GM21447 (cell line): ENCODE data around the gene SYTL1.

Experiments
- ATAC-seq: cut with Tn5 transposase; IDR thresholded peaks from one replicate; pipeline ENCODE4 v1.9.1; 2021; ENCODE audit not compliant: unreplicated experiment

Gene SYTL1, protein sequence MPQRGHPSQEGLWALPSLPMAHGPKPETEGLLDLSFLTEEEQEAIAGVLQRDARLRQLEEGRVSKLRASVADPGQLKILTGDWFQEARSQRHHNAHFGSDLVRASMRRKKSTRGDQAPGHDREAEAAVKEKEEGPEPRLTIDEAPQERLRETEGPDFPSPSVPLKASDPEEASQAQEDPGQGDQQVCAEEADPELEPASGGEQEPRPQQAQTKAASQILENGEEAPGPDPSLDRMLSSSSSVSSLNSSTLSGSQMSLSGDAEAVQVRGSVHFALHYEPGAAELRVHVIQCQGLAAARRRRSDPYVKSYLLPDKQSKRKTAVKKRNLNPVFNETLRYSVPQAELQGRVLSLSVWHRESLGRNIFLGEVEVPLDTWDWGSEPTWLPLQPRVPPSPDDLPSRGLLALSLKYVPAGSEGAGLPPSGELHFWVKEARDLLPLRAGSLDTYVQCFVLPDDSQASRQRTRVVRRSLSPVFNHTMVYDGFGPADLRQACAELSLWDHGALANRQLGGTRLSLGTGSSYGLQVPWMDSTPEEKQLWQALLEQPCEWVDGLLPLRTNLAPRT

DNA sequence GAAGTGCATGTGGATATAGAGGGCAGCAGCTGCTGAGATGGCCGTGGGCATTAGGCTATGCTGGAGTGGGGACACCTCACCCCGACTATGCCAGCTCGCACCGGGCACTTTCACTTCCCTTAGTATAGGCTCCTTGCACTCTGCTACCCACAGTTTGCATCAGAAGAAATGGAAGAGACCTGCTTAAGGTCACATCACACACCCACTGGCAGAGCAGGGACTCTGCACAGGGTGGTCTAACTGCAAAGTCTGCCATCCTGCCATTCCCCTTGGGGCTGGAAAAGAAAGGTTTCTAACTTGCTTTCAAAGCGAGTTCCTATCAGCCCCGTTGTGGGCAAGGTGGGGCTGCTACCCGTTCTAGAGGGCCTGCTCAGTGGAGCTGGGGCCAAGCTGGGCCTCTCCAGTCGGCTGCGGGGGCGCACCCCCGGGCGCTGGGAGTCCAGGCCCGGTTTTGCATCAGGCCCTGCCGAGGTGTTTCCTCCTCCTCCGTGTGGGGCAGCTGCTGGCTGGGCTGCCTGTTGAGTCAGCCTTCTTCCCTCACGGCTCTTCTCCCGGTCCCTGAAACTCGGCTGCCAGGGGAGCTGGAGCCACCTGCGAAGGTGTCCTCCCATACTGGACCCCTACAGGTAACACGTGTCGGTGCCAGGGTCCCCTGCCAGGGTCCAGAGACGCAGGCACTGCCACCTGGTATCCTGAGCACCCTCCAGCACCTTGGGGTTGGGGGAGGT, at the start of gene SYTL1:
TSS of gene SYTL1 (plus strand) at position 498 of the 728 bp plus-strand sequence. CDS start 3,313 bp downstream, outside the sequence.
- peak; percentile 40 for ATAC-seq

DNA sequence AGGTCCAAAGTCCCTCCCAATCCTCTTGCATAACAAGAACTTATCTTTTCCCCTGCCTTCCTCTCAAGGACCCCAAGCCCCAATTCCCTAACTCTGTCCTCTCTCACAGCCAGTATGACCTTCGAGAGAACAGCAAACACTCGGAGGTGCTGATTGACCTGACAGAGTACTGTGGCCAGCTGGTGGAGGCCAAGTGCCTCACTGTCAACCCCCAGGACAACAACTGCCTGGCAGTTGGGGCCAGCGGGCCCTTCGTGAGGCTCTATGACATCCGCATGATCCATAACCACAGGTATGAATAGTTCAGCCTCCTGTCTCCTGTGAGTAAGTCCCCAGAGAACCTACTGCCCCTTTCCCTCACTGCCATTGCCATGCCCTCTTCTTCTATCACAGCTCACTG, 49.7 kb upstream of the SYTL1 start:
- no peak for ATAC-seq

DNA sequence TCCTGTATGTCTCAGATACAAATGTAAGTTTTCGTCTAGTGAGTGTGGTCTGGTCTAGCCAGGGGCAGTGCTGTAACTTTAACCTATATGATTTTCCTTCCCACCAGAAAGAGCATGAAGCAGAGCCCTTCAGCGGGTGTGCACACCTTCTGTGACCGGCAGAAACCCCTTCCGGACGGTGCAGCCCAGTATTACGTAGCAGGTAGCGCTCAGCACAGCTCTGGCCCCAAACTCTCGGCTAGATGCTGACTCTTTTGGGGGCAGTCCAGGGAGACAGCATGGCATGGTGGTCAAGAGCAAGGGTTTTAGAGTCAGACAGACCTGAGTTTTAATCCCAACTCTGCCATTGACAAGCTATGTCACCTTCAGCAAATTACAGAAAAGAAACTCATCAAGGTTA, 47.9 kb upstream of the SYTL1 start:
- no peak for ATAC-seq

DNA sequence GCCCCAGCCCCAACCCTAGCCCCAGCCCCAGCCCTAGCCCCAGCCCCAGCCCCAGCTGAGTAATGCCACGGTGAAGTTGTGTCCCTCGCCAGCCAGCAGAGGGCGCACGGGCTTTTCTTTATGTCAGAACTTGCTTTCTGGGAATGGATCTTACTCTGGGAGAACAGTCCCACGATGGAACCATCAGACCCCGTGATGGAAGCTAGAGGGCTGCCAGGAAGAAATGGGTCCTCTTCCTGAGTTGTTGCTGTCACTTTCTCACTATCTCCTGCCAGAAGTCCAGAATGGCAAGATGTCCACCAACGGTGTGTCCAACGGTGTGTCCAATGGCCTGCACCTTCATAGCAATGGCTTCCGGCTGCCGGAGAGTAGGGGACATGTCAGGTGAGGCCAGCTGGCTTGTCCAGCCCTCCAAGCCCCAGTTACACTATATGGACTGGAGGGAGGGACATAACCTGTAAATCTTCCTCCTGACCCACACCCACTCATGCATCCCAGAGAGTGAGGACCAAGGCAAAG, 45.0 kb upstream of the SYTL1 start:
- no peak for ATAC-seq

DNA sequence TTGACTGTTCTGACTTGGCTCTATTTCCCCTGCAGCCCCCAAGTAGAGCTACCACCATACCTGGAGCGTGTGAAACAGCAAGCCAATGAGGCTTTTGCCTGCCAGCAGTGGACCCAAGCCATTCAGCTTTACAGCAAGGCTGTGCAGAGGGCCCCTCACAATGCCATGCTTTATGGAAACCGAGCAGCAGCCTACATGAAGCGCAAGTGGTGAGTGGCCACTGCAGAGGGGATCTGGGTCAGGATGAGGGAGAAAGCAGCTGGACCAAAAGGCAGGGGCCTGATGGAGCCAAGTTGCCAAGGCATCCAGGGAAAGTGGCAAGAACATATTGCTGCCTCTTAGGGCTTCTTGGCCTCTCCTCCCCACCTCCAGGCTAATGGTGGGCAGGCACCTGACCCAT, 43.9 kb upstream of the SYTL1 start:
- no peak for ATAC-seq

DNA sequence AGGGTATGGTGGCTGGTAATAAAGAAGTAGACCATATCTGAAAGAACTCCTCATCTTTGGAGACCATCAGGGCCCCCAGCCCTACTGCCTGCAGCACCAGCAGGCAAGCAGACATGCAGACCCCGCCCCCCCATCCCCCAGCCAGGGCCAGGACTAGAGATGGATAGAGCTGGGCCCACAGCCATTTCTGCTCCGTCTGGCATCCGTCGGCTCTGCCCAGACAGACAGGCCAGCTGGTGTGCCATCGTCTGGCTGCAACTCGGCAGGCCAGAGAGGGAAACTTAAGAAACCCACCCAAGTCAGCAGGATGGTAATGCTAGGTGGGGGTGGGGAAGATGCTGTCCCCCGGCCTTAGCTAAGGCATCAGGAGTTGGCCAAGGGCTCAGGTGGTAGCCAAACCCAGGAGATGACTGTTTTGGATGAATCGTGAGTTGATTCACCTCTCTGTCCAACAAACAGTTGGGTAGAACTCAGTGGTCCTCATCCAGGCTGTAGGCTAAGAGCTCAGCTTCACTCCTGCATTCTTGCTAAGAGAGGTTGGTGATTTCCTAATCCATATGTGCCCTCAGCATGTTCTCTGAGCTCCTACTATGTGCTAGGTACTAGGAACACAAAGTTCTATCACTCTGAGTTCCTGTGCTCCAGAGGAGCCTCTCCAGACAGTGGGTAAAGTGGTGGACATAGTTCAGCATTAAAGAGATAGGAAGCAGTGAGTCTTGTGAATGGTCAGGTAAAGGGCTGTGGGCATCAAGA, 43.0 kb upstream of the SYTL1 start:
- no peak for ATAC-seq

DNA sequence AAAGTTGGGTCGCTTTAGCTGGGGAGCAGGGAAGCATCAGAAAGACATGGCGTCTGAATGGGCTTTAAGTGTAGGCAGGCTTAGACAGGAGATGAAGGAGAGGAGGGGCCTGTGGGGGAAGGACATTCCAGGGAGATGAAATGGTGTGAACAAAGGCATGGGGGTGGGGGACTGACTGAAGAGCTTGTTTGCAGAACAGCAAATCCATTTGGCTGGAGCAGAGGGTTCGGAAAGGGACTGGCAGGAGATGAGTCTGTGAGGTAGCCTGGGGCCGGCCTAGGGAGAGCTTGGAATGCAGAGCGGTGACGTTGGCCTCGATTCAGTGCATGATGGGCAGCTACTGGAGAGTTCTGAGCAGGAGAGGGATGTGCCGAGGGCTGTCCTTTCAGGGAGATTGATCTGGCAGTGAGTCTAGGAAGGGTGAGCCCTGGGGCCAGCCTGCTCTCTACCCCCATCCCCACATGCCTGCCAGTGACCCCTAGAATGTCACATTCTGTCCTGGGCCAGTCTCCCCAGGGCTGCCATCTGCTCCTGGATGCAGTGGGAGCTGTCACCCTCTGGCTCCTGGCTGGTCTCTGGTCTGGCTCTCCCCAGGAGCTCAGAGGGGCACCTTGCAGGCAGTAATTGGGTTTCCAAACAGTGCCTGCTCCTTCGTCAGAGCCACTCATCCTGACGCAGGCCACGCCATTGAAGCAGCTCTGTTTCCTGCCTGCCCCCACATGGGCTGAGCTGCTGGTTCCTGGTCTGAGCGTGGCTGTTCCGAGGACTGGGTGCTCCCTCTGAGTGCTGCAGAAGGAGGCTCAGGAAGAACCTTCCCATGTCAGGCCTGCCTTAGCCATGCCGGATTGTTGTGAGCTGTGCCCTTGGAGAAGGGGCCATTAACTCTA, 42.2 kb upstream of the SYTL1 start:
- no peak for ATAC-seq

DNA sequence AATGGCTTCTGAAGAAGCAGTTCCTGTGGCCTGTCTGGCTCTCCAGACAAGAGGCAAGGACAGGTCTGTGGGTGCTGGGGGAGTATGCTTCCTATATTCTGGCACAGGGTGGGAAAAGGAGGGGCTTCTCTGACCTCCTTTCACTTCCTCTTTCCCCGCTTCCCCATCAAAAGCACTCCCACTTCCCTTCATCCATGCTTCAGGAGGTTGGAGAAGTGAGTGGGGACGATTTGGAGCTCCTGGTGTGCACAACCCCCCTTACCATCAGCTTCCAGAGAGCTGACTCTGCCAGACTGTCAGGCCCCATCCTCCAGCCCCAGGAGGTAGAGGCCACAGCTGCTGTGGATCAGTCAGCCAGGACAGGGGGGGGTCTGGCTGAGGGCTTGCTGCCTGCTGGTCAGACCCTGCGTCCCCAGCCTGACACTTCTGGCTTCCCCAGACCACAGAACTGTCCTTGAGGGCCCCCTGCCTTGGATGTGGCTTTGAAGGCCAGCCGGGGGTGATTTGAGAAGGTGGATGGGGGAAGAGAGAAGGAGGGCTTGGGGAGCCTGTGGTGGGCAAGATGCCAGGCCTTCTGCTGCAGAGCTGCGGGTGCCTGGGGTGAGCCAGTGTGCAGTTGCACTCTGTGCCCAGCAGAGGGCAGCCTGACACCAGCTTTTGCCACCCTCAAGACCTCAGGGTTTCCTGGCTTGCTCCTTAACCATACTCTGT, 41.3 kb upstream of the SYTL1 start:
- peak; percentile 65 for ATAC-seq

DNA sequence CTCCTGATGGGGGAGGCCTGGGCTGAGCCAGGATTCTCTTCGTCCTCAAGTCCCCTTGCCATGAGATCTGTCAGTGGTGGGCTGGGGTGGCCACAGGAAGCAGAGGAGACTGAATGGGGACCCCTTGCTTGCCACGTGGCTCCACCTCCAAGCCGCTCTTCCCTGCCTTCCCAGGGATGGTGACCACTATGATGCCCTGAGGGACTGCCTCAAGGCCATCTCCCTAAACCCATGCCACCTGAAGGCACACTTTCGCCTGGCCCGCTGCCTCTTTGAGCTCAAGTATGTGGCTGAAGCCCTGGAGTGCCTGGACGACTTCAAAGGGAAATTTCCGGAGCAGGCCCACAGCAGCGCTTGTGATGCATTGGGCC, 40.8 kb upstream of the SYTL1 start:
- ATAC-seq, result no peak

DNA sequence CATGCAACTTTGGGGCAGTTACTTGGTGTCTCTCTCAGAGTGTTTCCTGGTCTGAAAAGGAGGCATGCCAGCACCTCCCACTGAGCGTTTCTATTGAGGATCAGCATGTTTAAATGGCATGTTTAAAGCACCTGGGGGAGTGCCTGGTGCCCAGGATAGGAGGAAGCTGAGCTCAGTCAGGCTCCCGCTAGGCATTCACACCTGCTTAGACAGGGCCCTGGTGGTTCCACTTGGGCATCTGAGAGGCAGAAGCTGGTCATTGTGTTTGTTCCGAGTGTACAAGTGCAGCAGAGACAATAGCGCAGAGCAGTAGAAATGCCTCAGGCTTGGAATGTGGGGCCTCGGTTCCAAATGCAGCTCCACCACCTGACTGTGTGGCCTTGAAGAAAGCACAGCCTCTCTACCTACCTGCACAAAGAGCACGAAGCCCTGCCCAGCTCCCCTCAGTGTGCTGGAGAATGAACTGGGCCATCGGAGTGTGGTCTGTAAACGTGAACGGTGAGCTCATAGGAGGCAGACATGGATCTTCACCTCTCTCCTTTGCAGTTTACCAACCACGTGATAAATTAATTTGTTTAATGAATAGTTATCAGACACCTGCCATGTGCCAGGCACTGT, 40.1 kb upstream of the SYTL1 start:
- ATAC-seq, result no peak

DNA sequence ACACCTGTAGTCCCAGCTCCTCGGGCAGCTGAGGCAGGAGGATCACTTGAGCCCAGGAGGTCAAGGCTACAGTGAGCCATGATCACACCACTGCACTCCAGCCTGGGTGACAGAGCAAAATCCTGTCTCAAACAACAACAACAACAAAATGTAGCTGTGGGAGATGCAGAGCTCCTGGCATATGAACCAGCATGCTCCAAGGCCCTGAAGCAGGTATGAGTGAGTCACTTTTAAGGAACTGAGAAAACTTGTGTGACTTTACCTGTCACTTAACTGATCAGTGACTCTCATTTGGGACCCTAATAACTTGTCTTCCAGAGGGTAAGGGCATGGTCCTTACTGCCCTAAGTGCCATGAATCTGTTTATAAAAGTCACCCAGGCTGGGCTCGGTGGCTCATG, 39.2 kb upstream of the SYTL1 start:
- ATAC-seq, result no peak

DNA sequence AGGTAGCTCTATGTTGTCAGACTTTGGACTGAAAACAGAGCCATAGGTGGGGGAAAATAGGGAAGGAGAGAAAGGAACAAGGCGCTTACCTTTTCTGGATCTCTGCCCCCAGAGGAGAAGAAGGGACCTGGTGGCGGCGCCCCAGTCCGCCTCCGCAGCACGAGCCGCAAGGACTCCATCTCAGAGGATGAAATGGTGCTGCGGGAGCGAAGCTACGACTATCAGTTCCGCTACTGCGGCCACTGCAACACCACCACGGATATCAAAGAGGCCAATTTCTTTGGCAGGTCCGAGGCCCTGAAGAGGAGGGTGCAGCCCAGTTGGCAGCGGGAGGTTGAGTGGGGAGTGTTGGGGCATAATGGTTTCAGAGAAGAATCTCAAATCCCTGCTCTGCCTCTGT, 38.3 kb upstream of the SYTL1 start:
- no peak for ATAC-seq

DNA sequence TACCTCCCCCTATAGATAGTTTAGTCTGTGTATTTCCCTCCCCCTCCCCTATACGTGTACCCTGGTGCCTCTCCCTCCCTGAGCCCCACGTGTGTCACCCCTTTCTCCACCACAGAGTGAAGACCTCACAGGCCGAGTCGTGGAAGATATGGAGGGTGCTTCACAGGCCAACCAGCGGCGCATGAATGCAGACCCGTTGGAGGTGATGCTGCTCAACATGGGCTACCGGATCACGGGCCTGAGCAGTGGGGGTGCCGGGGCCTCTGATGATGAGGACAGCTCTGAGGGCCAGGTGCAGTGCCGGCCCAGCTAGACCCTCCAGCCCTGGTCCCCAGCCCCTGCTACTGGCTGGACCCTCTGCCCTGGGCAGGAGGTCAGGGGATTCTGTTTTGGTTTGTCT, 35.8 kb upstream of the SYTL1 start:
- no peak for ATAC-seq

DNA sequence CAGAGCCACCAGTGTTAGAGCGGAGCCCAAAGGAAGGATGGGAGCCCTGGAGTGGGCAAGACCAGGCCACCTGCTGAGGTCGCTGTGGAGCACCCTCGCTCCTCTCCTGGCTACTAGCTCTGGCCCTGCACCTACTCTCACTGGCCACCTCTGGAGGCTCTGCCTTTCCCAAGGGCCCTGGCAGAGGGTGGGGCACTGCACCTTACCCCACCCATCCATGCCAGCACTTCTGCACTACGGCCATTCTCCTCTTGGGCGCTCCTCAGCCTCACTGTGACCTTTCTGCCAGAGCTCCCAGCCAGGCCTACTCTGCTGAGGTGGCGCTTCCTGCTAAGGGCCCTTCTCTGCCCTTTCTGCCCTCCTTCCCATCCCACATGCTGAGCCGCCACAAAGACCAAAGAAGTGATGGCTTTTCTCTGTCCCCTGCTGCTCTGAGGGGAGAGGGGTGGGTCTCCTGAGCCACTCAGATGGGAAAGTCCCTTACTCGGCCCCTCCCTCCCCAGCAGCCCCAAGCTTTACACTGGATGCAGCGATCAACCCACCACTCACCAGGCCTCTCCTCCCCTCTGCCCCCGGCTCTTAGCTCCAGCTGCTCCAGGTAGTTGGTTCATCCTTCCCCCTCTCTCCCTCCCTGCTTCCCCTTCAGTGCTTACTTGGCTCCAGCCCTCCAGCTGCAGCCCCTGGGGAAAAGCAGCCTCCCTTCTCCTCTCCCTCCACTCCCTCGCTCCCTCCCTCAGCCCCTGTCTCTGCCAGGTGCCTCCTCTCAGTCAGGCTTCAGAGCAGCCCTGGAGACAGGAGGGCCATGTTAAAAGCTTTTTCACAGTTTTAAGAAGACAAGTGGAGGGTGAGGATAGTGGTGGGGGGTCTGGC, 34.7 kb upstream of the SYTL1 start:
- no peak for ATAC-seq

DNA sequence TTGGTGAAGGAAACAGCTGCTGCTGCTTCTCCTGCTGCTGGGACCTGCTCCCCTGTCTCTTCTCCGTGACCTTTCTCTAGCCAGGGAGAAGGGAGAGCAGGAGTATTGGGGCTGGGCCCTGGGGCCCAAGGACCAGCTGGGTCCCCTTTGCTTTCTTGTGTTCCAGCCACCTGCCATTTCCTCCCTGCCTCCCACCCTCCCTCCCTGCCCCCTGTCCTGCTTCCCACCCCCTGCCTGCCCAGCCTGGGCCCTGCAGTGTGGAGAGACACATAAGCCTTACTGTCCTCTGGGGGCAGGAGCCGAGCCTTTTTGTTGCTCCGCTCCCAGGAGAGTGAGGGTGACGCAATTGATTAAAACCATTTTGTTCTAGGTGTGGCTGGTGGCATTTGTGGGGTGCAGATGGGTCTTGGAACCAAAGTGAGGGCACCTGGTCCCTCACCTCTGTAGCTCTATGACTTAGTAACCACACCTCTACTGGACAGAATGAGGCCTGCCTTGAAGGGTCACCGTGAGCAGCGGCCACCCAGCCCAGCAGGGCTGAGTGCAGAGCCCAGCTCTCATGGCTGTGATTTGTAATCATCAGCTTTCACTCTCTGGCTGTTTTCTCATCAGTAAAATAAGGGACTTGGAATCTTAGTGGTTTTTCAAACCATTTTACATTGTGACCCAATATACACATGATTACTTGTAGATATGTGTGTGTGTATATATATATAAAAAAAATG, 33.8 kb upstream of the SYTL1 start:
- no peak for ATAC-seq

DNA sequence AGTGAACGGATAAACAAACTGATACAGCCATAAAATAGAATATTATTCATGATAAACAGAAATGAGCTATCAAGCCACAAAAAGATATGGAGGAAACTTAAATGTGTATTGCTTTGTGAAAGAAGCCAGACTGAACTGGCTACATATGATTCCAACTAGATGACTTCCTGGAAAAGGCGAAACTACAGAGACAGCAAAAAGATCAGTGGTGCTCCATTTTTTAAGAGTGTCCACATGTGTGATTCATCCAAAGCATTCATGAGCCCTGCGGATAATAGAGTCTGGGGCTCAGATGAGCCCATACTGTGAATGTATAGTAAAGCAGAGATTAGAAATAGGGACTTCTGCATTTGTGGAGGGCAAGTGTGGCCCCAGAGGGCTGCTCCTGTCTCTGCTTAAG, 27.7 kb upstream of the SYTL1 start:
- ATAC-seq, result no peak

DNA sequence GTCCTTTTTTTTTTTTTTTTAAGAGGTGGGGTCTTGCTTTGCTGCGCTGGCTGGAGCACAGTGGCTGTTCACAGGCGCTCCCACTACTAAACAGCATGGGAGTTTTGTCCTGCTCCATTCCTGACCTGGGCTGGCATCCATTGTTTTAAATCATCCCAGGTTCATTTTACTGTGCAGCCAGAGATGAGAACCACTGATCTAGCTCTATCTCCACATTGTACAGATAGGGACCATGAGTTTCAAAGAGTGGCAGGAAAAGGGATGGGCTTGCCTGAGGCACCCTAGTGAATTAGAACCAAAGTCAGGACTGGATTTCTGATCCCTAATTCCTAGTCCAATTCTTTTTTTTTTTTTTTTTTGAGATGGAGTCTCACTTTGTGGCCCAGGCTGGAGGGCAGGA, 27.1 kb upstream of the SYTL1 start:
- no peak for ATAC-seq

DNA sequence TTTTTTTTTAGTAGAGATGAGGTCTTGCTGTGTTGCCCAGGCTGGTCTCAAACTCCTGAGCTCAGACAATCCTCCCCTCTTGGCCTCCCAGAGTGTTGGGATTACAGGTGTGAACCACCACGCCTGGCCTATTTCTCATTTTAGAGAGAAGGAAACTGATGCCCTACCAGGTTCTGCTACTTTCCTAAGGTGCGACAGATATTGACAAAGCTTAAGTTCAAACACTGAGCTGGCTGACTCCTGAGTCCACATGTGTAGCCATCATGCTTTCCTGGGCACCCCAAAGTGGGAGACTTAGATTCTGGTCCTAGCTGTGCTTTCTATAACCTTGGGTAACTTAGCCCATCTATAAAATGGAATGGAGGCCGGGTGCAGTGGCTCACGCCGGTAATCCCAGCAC, 25.0 kb upstream of the SYTL1 start:
- no peak for ATAC-seq
